ENCODE results near the gene NCAPD2.
"Not testable (repeated sequence)": the region's sequence is repeated elsewhere in the genome, so short reads cannot be mapped to it uniquely, and the experiment has no call there.

Gene NCAPD2

GRCh38 chr12:6465467-6466183 lies 28.3 kb upstream of the NCAPD2 start:
- DNase-seq (ENCODE audit: low spot score) = peak; percentile 77

- DNase-seq (ENCODE audit: low spot score) = no peak
Measured at GRCh38 chr12:6466184-6466573, 27.7 kb upstream of the NCAPD2 start.

GRCh38 chr12:6466751-6467150 lies 27.2 kb upstream of the NCAPD2 start:
- not testable (repeated sequence) for DNase-seq (ENCODE audit: low spot score)

GRCh38 chr12:6467571-6468282 lies 26.2 kb upstream of the NCAPD2 start:
- DNase-seq (ENCODE audit: low spot score) = not testable (repeated sequence)

- DNase-seq (ENCODE audit: low spot score) = no peak
Measured at GRCh38 chr12:6468283-6468575, 25.7 kb upstream of the NCAPD2 start.

- DNase-seq (ENCODE audit: low spot score) = no peak
Measured at GRCh38 chr12:6469092-6469491, 24.8 kb upstream of the NCAPD2 start.

GRCh38 chr12:6469609-6470374 lies 24.1 kb upstream of the NCAPD2 start:
- no peak for DNase-seq (ENCODE audit: low spot score)

- peak; percentile 100 for DNase-seq (ENCODE audit: low spot score)
Measured at GRCh38 chr12:6470375-6471163, 23.3 kb upstream of the NCAPD2 start, which contains the start of gene VAMP1. Gene VAMP1, minus strand, starts transcription at chr12:6470677. Its CDS starts 146 bp downstream, at chr12:6470531.

GRCh38 chr12:6471989-6472360 lies 21.9 kb upstream of the NCAPD2 start:
- DNase-seq (ENCODE audit: low spot score) = no peak

GRCh38 chr12:6472491-6472890 lies 21.4 kb upstream of the NCAPD2 start:
- no peak for DNase-seq (ENCODE audit: low spot score)

- DNase-seq (ENCODE audit: low spot score) = not testable (repeated sequence)
Measured at GRCh38 chr12:6475233-6475975, 18.5 kb upstream of the NCAPD2 start.

- no peak for DNase-seq (ENCODE audit: low spot score)
Measured at GRCh38 chr12:6476489-6476888, 17.4 kb upstream of the NCAPD2 start.

GRCh38 chr12:6477601-6478377 lies 16.1 kb upstream of the NCAPD2 start:
- DNase-seq (ENCODE audit: low spot score) = not testable (repeated sequence)

- DNase-seq (ENCODE audit: low spot score) = no peak
Measured at GRCh38 chr12:6478416-6478815, 15.5 kb upstream of the NCAPD2 start.

- DNase-seq (ENCODE audit: low spot score) = no peak
Measured at GRCh38 chr12:6488240-6488639, 5.7 kb upstream of the NCAPD2 start.

GRCh38 chr12:6489449-6489848 lies 4.5 kb upstream of the NCAPD2 start:
- no peak for DNase-seq (ENCODE audit: low spot score)

- not testable (repeated sequence) for DNase-seq (ENCODE audit: low spot score)
Measured at GRCh38 chr12:6490673-6491072, 3.2 kb upstream of the NCAPD2 start.

- DNase-seq (ENCODE audit: low spot score) = peak; percentile 100
Measured at GRCh38 chr12:6492838-6493496, 935 bp upstream of the NCAPD2 start, which contains the start of gene MRPL51. Gene MRPL51, minus strand, starts transcription at chr12:6493262. Its CDS starts 126 bp downstream, at chr12:6493136.

- DNase-seq (ENCODE audit: low spot score) = no peak
Measured at GRCh38 chr12:6494258-6494743, 399 bp downstream of the NCAPD2 start.

- DNase-seq (ENCODE audit: low spot score) = no peak
Measured at GRCh38 chr12:6494968-6495367, 1.1 kb downstream of the NCAPD2 start.

Data from iPS-NIHi11 (cell line).